Measurements from ENCODE around the gene A4GALT. TPM values are rescaled to one million over a fixed set of nuclear protein-coding genes. Genes with fewer than 3 reads are reported as not detected.
A peak's percentile ranks its signal among the peaks of the same experiment; 100 is the strongest.

Gene A4GALT
- total and polyA plus RNA-seq, 2 donors (not counting 1 experiment from before 2014, with no cell fraction given), result 0.09 to 6.1 TPM

DNA sequence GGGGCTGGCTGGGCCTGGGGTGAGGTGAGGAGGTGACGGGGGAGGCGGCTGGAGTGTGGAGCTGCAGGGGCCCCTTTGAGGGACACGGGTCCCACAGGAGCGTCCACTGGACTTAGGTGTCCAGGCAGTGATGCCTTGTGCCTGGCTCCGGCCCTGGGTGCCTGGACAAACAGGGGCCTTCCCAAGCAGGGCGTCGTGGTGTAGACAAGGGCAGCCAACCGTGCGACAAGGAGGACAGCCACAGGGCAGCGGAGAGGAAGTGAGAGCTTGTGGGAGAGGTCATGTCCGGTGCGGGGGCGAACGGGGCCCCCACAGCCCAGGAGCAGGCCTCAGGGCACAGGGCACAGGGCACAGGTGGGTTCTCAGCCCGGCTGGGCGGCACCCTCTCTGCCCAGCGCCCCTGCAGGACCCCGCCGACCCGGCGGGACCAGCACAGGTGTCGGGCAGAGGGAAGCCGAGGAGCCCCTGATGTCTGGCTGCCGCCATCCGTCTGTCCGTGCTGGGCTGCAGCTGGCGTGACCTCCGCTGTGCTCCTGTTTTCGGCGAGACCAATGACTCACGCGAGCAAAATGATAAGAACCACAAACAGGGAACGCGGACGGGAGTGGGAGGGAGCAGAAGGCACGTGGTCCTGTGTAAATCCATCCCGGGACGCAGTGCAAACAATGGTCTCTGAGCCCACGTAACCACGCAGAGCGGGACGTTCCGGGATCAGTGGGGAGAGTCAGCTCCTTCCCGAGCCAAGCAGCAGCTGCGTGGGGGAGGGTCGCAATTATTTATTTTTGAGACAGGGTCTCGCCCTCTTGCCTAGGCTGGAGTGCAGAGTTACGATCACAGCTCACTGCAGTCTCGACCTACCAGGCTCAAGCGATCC lies 49.1 kb upstream of the A4GALT start:
- peak overlapping the region; percentile 50 for H3K9ac ChIP-seq (ENCODE audit: low read length)
- H2AFZ ChIP-seq (ENCODE audit: insufficient read depth, low read depth, low read length, poor library complexity, severe bottlenecking), result no peak overlapping the region
- no peaks in the 10 kb centered on the region for H3K9me3 Mint-ChIP-seq (ENCODE audit: insufficient read depth)
- no peak overlapping the region for H3K27ac ChIP-seq (ENCODE audit: low read length in 2 of 2)
- peak; percentile 75 for DNase-seq
- H4K20me1 ChIP-seq (ENCODE audit: control insufficient read depth, insufficient read depth, low read length, poor library complexity, severe bottlenecking), result no peaks in the 10 kb centered on the region
- no peaks in the 10 kb centered on the region for H3K27me3 Mint-ChIP-seq
- H3K4me2 ChIP-seq (replicated peaks; ENCODE audit: low read depth, low read length, poor library complexity, severe bottlenecking), result peak overlapping the region; percentile 82
- H3K27me3 ChIP-seq (replicated peaks in 1 of 4; ENCODE audit: control extremely low read depth in 1 of 4, control insufficient read depth in 3 of 4, insufficient read depth in 4 of 4, low read length in 3 of 4), result no peaks in the 10 kb centered on the region
- H3K36me3 ChIP-seq (replicated peaks in 1 of 2; ENCODE audit: control extremely low read depth in 1 of 2, control insufficient read depth in 1 of 2, extremely low read depth in 1 of 2, insufficient read depth in 2 of 2, low read length in 1 of 2), result no peaks in the 10 kb centered on the region
- ChIA-PET POLR2A (interaction anchor here (0.7 to 0.8 kb wide), 2 partner anchors 155 to 1070 kb away, joined by 3 read pairs; partner anchors contain the start of genes MEI1 and POLDIP3), CTCF (interaction anchor here (0.9 to 2.9 kb wide), 4 partner anchors 10 to 188 kb away, joined by 3 to 11 read pairs (median 6); no protein-coding TSS in a partner anchor)
- intact Hi-C loops (cut with micrococcal nuclease), result loop anchor here (1.0 to 5.0 kb wide), 2 partner anchors 108 to 155 kb away; no protein-coding TSS in a partner anchor
- H3K4me3 Mint-ChIP-seq, result peak overlapping the region; percentile 83
- no peak for TF ChIP-seq EZH2 (IDR thresholded peaks at IDR 0.05; ENCODE audit: borderline replicate concordance, insufficient read depth, low read depth, low read length, poor library complexity, severe bottlenecking)
- TF ChIP-seq, protein P1, sequence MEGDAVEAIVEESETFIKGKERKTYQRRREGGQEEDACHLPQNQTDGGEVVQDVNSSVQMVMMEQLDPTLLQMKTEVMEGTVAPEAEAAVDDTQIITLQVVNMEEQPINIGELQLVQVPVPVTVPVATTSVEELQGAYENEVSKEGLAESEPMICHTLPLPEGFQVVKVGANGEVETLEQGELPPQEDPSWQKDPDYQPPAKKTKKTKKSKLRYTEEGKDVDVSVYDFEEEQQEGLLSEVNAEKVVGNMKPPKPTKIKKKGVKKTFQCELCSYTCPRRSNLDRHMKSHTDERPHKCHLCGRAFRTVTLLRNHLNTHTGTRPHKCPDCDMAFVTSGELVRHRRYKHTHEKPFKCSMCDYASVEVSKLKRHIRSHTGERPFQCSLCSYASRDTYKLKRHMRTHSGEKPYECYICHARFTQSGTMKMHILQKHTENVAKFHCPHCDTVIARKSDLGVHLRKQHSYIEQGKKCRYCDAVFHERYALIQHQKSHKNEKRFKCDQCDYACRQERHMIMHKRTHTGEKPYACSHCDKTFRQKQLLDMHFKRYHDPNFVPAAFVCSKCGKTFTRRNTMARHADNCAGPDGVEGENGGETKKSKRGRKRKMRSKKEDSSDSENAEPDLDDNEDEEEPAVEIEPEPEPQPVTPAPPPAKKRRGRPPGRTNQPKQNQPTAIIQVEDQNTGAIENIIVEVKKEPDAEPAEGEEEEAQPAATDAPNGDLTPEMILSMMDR (IDR thresholded peaks at IDR 0.05), result no peak
- H3K4me1 Mint-ChIP-seq, result peaks cover 64% of the 10 kb centered on the region
- 25% methylated on average over 50 of the region's 50 CpGs for WGBS (ENCODE audit: insufficient coverage)
- peak overlapping the region; percentile 80 for H3K27ac Mint-ChIP-seq
- H3K4me3 ChIP-seq (ENCODE audit: control extremely low read depth in 1 of 5, extremely low read depth in 1 of 5, insufficient read depth in 1 of 5, low read depth in 2 of 5, low read length in 4 of 5), result peak overlapping the region in 4 of 5 experiments; percentile 21 to 47 (median 30)
- H3K79me2 ChIP-seq (ENCODE audit: control insufficient read depth, insufficient read depth, low read length), result no peaks in the 10 kb centered on the region
- peak; percentile 91 for ATAC-seq (ENCODE audit: low read depth)
- peaks cover 0 to 4% (median 0%) of the 10 kb centered on the region in 3 donors for H3K9me3 ChIP-seq (ENCODE audit: control extremely low read depth in 1 of 3, control insufficient read depth in 2 of 3, insufficient read depth in 1 of 3, low read length in 2 of 3)
- H3K4me1 ChIP-seq (ENCODE audit: control insufficient read depth in 2 of 2, insufficient read depth in 2 of 2, low read length in 2 of 2), result peaks cover 37 to 57% of the 10 kb centered on the region in 2 donors
